Suppressor macrophage treated with lipopolysaccharide for 1 hour (primary cell): Measurements from ENCODE around the gene YTHDF1.
"Not testable (repeated sequence)": the region's sequence is repeated elsewhere in the genome, so short reads cannot be mapped to it uniquely, and the experiment has no call there.

ENCODE experiments used
- DNase-seq, 3 donors: peaks; one replicate each; pipeline ENCODE4 v3.0.0-alpha.2; 2020 to 2022

YTHDF1 gene

DNA sequence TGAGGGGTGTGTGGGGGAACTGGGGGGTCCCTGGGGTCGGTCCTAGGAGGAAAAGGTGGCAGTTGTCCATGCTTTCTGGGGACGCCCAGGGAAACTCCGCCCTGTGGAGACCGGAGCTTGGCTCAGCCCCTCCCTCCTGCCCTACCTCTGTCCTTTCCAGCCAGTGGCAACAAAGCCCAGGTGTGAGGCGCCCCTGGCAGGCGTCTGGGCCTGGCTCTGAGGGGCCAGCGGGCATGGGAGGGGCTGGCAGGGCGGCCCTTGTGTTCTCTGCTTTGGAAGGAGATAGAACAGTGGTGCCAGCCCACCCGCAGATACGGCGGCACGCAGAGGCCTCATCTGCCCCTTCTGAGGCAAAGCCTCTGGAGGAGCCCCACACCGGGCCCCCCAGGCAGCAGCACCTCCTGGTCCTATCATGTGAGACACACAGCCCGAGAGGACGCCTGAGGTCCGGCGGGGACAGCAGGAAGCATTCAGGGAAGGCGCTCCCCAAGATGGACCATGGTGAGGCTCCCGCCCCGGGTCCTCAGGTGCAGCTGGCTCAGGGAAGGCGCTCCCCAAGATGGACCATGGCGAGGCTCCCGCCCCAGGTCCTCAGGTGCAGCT, 47.9 kb downstream of the YTHDF1 start:
- no peak for DNase-seq

DNA sequence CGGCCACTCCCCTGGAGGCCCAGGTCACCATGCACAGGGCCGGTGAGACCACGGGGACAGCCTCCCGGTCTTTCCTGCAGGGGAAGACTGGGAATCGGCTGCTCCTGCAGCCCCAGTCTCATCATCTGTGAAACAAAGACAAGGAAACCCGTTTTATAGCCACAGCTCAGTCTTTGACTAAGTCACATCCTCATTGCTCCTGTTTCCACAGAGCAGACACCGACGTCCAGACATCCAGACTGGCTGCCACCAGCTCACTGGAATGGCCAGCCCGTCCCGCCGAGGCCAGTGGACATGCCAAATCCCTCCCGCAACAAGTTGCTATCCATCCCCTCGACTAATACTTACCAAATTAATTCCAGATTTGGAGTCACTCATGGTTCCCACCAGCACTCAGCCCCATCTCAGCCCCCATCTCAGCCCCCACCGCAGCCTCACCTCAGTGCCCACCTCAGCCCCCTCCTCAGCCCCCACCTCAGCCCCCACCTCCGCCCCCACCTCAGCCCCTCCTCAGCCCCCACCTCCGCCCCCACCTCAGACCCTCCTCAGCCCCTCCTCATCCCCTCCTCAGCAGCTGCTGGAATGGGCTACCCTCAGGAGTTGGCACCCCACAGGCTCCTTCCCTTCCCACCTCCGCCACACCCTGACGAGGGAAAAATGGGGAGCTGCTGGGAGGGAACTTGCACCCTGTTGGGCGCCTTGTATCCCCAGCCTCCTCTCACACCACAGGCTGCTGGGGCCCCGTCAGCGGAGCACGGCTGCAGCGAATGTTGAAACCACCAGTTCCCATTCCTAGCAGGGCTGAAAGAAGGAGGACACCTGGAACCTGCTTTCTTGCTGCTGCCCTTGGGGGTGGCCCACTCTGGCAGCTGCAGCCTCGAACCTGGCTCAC, 48.7 kb downstream of the YTHDF1 start:
- no peak for DNase-seq

DNA sequence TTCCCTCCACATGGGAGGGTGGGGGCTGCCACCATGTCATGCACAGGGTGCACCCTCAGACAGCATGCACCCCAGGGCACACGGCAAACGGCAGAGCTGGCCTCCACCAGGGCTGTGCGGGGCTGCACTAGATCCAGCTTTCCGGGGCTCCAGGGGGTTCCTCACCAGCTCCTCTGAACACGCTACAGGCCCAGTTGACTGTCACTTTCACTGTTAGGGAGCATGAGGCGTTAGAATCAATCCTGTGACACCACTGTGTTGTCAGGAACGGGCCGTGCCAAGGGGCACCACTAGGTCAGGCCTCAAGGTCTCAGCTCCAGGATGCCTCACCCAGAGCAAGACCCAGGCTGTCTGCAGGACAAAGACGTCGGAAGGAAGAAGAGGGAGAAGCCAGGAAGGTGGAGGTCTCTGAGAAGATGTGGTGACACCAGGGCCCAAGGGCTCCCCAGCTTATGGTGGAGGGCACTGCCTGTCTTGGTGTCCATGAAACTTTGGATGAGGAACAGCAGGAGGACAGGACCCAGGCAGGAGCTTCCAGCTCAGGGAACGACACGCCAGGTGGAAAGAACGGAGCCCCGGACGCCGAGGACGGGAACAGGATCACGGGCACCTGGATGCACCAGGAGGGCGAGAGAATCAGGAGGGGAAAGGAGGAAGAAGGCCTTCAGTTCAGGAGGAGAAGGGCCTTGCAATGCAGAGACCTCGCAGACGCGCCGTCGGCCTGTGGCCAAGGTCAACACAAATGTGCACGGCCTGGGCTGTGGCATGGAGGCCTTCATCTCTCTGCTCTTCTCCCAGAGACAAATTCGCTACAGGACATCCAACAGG, 49.5 kb downstream of the YTHDF1 start:
- no peak for DNase-seq

DNA sequence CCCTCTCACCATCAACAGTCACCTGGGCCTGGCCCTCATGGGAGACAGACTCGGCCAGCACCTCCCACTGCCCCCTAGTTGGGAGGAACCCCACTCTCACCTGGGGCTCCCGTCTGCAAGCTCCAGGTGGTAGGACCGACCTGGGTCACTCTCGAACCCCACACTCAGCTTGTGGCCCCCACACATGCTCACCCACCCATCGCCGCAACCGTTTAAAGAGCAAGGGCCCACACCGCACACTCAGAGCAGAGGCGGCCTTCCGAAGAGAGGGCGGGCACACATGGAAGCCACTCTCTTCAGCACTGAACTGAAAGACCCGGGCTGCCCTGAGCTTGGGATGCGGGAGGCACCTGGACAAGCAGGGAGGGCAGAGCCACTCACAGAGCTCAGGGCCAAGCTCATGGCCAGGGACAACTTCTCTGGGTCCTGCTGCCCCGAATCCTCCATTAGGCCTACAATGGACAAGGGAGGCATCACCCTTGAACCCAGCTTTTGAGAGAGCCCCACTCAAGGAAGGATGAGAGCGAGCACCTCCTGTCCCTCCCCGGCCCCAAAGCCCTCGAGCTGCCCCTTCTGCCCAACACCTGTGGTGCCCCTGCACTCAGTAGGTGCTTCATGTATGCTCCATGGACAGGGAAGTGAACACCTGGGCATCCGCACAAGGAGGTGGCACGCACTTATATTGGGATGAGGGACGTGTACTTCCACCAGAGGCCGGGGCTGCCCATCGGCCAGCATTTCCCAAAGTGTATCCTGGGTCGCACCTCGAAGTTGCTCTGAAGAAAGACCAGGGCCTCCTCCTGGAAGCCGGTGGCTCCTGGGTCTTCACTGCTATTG, 50.4 kb downstream of the YTHDF1 start:
- DNase-seq = no peak

DNA sequence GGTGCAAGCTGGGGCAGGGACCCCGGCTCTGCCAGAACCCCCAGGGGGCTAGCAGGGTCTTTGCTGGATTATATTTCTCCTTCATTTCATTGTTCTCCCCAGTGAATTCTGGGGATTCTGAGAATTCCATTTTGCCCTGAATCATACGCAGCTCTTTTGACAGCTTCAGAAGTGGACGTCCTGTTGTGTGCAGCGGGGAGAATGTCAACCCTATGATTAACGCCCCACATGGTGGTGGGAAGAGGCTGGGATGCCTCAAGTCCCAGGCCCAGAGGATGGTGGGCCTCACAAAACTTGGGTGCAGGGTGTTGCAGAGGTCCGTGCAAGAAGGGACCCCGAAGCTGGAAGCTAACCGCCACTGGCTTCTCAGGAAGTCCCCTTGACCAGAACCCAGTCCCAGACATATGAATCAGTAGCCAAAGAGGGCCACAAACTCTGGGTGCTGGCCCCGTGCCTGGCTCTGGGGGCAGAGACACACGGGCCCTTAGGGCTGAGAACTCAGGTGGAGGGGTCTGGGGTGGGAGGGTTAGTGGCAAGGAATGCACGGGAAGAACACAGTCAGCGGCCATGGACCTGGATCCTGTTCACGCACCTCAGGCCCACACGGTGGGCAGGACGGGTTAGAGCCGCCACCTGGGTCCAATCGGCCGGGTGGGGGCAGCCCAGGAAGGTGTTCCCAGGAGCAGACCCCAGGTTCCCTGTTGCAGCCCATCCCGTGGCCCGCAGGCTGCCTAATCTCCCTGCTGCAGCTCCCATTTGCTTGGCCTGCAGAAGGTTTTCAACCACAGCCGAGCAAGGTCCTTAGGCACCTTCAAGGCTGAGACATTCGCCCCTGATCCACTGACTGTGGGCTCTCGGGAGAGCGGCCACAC, 51.2 kb downstream of the YTHDF1 start:
- DNase-seq = no peak

DNA sequence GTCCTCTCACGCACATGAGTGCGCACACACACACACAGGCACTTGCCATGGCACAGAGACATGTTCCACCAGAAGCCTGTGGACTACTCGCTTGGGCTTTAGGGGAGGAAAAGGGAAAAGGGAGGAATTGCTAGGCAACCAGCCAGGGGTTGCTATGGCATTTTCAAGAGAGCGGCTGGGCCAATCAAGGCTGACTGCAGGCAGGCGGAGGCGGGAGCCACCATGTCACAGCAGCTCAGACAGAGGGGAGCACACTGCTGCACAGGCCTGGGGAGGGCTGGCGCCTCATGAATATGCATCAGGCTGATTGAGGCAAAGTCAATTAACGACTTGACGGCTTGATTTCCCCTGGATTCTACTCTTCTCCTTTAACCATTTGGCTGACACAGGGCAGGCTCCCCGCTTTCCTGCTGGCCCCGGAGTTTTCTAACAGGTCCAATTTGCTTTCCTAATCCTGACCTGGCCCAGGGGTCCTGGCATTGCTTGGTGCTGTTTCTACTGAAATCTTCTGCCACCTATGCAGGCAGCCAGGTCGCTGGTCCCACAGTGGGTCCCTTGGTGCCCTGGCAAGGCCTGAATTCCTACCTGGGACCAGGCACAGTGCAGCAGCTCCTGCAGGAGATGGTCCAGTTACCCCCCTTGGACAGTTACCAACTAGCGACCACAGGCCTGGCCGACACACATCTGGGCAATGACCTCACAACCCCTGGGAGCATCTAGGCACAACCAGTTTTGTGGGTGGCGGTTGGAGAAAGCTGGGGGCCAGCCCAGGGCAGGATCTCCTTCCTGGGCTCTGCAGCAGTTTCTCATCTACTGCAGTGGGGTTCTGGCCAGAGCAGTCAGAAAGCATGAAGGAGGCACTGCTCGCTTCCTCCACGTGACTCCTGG, 52.1 kb downstream of the YTHDF1 start:
- no peak for DNase-seq

DNA sequence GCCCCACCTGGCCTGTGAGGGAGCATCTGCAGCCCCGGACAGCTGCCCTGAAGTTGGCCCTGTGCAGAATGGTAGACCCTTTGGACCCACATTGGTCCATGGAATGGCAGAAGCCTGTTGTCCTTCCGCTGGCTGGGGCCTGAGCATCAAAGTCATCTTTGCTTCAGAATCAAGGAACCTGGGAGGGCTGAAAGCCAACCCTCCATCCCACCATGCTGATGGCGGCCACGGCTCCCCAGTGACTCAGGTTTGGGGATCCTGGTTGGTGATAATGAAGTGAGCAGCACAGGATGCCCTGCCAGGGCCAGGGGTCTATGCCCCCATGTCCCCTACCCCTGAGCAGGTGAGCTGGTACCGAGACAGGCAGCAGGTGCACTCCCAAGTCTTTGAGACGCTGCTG, 52.8 kb downstream of the YTHDF1 start:
- DNase-seq = no peak

DNA sequence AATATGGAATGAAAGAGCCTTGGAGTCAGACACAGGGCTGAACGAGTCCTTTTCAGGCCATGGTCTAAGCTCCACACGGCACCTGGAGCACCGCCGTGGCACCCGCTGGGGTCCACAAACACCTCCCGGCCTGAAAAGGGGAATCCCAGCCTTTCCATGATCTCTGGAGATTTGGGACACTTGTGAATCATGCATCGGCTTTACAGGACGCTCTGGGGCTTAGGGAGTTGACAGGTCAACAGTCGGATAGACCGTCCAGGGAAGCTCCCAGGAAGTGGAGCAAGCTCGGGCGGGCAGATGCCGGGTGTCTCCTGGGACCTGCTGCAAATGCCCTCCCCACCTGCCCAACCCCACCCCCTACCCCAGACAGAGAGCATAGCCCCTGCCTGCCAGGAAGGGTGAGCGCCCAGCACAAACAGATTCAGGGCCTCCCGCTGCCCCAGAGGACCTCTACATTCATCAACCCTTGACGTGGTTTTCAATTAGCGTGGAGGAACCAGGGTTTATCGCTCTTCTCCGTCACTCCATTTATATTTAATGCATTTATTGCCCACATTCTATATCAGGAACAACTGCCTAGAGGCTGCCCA, 53.6 kb downstream of the YTHDF1 start:
- no peak for DNase-seq

DNA sequence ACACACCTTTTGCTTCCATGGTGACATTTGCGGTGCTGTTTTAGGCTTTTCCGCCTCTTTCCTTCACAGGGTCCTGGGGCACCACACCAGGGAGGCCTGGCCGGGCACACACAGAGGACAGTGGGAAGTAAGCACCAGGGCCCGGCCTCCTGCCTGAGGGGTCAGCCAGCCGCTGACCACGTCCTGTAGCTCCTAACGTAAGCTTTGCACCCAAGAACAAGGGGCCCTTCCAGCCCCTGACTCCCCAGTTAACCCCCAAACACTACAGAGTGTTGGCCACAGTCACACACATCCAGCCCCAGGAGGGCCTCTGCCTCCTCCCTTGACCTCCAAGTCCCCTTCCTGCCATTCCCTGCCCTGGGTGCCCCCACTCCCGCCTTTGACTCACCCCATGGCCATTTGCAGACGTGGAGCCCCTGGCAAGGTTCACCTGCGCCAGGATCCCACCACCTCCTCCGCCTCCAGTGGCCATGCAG, 54.7 kb downstream of the YTHDF1 start:
- no peak for DNase-seq

DNA sequence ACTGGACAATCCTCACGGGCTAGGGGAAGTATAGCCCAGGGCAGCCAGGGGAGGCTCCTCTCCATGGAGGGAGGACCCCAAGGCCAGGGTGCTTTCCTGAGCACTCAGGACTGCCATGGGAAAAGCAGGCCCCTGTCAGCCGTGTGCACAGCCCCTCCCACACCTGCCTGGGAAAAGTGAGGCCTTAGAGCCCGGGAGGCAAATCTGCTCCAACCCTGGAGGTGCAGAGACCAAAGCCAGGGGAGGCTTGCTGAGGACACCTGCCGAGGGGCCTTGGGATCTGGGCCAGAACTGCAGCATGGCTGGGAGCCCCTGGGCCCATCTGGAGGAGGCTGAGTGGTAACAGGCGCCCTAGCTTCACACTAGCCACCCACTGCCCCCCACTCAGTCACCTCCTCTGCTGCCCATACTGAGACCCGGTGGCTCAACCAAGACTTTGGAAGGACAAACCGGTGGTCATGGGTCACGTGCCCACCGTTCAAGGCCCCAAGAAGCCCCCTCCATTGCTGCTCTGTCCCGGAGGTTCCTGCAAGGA, 55.2 kb downstream of the YTHDF1 start:
- no peak for DNase-seq

DNA sequence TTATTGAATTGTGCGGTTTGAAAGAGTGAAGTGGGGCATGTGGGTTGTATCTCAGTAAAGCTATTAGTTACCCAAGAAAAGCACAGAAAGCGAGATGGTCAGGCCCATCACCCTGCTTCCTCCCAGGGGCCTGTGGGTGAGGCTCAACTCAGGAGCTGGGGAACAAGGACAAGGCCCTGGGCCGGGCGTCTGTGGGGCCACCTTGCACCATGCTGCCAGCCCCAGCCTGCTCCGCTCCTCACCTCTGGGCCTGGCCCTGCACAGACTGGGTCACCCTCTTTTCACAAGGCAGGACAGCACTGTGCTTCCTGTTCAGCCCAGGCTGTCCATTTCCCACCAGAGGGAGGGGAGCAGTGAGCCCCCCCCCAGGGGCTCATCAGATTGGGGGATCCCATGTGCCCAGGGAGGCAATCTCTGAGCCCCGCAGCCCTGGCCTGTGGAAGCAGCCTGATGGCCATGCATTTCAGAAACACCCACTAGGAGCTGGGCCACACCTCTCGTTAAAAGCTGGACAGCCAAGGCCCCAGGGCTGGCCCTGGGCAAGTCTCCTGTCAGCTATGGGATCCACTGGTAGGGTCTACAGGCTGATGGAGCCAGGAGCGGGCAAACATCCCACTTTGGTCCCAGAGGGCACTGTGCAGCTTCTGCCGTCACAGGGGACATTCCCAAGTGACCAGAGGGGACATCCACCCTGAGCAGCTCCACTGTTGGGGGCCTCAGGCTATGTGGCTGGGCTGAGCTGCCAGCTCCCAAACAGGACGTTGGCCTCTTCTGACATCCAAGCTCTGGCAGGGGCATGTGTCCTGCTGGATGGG, 55.9 kb downstream of the YTHDF1 start:
- no peak for DNase-seq

DNA sequence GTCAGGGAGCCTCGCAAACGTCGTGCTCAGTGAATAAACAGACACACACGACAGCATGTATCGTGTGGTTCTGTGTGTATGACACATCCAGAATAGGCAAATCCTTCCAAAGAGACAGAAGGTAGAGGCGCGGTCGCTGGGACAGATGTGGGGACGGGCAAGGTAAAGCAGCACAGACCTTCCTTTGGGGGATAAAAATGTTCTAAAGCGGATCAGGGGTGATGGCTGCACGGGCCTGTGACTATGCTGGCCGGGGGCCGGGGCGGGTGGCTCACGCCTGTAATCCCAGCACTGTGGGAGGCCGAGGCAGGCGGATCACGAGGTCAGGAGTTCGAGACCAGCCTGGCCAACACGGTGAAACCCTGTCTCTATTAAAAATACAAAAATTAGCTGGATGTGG, 56.7 kb downstream of the YTHDF1 start:
- DNase-seq = not testable (repeated sequence)

DNA sequence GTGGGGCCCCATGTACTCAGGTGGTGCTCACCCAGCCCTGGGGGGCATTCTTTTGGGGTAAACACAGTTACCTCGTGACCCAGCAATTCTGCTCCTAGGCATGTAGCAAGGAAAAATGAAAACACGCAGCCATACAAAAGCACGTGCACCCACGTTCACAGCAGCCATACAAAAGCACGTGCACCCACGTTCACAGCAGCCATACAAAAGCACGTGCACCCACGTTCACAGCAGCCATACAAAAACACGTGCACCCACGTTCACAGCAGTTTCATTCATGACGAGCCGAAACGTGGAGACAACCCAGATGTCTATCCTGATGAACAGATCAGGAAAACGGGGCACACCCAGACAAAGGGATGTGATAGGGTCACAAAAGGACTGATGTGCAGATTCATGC, 57.1 kb downstream of the YTHDF1 start:
- DNase-seq = no peak

DNA sequence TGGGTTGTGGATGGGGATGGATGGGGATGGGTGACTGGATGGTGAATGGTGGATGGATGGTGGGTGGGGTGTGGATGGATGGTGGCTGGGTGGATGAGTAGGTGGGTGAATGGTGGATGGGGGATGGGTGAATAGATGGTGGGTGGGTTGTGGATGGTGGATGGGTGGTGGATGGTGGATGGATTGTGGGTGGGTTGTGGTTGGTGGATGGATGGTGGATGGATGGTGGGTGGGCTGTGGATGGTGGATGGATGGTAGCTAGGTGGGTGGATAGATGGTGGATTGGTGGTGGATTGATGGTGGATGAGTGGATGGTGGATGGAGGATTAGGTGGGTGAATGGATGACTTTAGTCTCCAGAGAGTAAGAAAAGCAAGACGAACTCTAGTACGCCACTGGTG, 57.6 kb downstream of the YTHDF1 start:
- DNase-seq = no peak

DNA sequence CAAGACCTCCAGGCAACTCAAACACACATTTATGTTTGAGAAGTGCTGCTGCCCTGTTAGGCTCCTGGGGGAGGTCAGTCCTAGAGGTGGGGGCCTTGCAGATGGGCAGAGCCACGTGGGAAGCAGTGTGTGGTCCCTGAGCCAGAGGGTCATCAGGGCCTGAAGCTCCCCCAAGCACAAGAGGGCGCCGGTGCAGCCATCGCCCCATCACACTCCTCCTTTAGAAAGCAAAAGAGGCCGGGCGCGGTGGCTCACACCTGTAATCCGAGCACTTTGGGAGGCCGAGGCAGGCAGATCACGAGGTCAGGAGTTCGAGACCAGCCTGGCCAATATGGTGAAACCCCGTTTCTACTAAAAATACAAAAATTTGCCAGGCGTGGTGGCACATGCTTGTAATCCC, 58.5 kb downstream of the YTHDF1 start:
- not testable (repeated sequence) for DNase-seq

DNA sequence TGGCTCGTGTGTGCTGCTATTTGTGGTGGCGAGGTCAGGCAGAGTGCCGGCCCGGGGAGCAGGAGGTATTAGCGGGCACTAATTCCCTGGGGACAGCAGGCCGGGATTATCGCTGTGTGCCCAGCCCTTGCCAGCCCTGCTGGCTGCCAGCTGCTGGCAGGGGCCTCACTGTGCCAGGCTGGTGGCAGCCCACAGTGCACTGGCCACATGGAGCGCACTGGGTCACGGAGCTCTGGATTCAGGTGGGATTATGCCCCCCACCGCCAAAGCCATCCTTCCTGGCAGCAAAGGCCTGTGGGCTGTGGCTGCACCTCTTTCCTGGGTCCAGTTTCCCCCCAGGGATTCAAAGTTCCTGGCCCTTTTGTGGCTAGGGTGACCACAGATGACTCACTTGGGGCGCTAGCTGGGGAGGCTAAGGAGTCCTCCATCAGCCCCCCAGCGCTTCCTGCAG, 59.7 kb downstream of the YTHDF1 start:
- DNase-seq = no peak

DNA sequence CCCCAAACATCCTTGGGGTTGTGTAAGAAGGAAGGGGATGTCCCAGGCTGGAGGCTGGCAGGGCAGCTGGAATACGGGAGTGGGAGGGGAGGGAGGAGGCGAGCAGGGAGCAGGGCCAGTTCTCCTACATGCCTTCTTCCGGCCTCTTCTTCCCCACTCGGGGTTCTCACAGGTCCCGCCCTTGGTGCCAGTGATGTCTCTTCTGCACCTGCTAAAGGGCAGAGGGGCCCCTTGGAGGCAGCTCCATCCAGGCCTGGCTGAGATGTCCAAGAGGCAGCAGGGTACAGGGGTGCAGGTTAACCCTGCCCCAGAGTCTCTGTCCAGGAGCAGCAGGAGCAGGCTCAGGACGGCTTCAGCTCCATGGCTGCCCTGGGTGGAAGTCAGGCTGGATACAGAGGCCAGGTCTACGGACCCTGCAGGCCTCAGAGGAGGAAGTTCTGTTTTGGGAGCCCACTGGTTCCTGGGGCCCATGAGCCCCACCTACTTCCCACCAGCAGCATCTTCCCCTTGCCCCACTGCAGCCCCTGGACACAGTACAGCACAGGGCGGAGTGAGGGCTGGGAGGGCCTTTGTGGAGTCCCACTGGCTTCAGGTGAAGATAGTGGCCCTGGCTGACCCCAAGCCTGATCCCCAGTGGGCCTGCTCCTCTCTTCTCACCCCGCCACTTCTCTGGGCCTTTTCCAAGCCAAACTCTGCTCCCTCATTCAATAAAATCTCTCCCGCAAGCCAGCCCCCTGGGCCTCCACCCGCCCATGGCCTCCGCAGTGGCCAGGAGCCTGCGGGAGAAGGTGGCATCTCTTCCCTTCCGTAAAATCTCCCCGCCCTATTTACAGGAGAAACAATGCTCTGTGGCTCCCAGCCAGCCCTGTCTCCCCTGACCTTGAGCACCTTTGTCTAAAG, 60.4 kb downstream of the YTHDF1 start:
- no peak for DNase-seq

DNA sequence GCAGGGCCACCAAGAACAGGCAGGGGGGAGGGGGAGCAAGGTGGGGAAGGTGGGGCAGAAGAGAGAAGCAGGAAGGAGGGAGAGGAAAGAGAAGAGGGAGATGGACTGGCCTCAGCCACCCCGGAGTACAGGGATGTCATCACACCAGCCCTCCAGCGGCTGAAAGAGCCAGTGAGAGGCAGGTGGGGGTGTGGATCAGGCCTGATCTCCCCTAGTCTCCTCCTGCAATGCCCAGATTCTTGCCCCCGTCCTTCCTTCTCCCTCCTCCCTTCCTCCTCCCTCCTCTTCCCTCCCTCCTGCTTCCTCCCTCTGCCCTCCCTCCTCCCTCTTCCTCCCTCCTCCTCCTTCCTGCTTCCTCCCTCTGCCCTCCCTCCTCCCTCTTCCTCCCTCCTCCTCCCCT, 61.5 kb downstream of the YTHDF1 start:
- DNase-seq = no peak
